ENCODE measurements around the gene MAN2A2.

The MAN2A2 gene

GRCh38 chr15:90902840-90903732 is at the start of gene MAN2A2:
Gene MAN2A2 (plus strand): TSS chr15:90903302. CDS start chr15:90904208, 906 bp downstream.
- peak; percentile 69 for DNase-seq (ENCODE audit: low read depth)
- peak within 1 kb of the TSS; percentile 84 for H3K4me3 ChIP-seq (ENCODE audit: low read depth, low read length)
- no peak for TF ChIP-seq CTCF (IDR thresholded peaks at IDR 0.05; ENCODE audit: low read depth, low read length, missing control alignments)

- no peak overlapping the region for H3K4me3 ChIP-seq (ENCODE audit: low read depth, low read length)
- no peak for DNase-seq (ENCODE audit: low read depth)
- no peak for TF ChIP-seq CTCF (IDR thresholded peaks at IDR 0.05; ENCODE audit: low read depth, low read length, missing control alignments)
These were observed 48.0 kb upstream of the MAN2A2 start for GRCh38 chr15:90855139-90855538.

- no peak for TF ChIP-seq CTCF (IDR thresholded peaks at IDR 0.05; ENCODE audit: low read depth, low read length, missing control alignments)
- H3K4me3 ChIP-seq (ENCODE audit: low read depth, low read length) = no peak overlapping the region
- DNase-seq (ENCODE audit: low read depth) = no peak
These were observed 45.8 kb upstream of the MAN2A2 start for GRCh38 chr15:90857337-90857736.

- TF ChIP-seq CTCF (IDR thresholded peaks at IDR 0.05; ENCODE audit: low read depth, low read length, missing control alignments) = no peak
- no peak overlapping the region for H3K4me3 ChIP-seq (ENCODE audit: low read depth, low read length)
- DNase-seq (ENCODE audit: low read depth) = no peak
These were observed 45.1 kb upstream of the MAN2A2 start for GRCh38 chr15:90857883-90858443.

GRCh38 chr15:90859234-90860131 is 43.6 kb upstream of the MAN2A2 start:
- no peak for TF ChIP-seq CTCF (IDR thresholded peaks at IDR 0.05; ENCODE audit: low read depth, low read length, missing control alignments)
- DNase-seq (ENCODE audit: low read depth) = no peak
- no peak overlapping the region for H3K4me3 ChIP-seq (ENCODE audit: low read depth, low read length)

GRCh38 chr15:90860450-90860849 is 42.7 kb upstream of the MAN2A2 start:
- no peak overlapping the region for H3K4me3 ChIP-seq (ENCODE audit: low read depth, low read length)
- TF ChIP-seq CTCF (IDR thresholded peaks at IDR 0.05; ENCODE audit: low read depth, low read length, missing control alignments) = no peak
- no peak for DNase-seq (ENCODE audit: low read depth)
